GM12891 (cell line): Measurements from ENCODE around the gene CRTC1.

Experiments used
- POLR2A ChIP-seq: IDR thresholded peaks from 2 replicates; pipeline ENCODE4 v1.6.1; 2011; ENCODE audit warnings: low read depth, low read length, control low read depth
- POLR2AphosphoS5 ChIP-seq: IDR thresholded peaks from 2 replicates; pipeline ENCODE4 v1.6.1; 2011; ENCODE audit warnings: low read depth, low read length, control low read depth
- TAF1 ChIP-seq: IDR thresholded peaks from 2 replicates; pipeline ENCODE4 v1.6.1; 2011; ENCODE audit warnings: low read depth, low read length, control low read depth

GRCh38 chr19:18718015-18718526 is 34.6 kb downstream of the CRTC1 start:
- TF ChIP-seq TAF1 (no peak), POLR2AphosphoS5 (no peak), POLR2A (no peak)
